ENCODE data around the gene KCTD18. TPM values are rescaled to one million over a fixed set of nuclear protein-coding genes. Genes with fewer than 3 reads are reported as not detected.
A peak's percentile ranks its signal among the peaks of the same experiment; 100 is the strongest.

The KCTD18 gene
- total RNA-seq, 2 experiments from 2014 or later = 18.9 to 19.8 TPM

GRCh38 chr2:200483729-200484198 lies 26.1 kb downstream of the KCTD18 start:
- ChIA-PET POLR2A (interaction anchor here (0.8 kb wide), 1 partner anchor 10 kb away, joined by 3 read pairs; no protein-coding TSS in a partner anchor), CTCF (interaction anchor here (1.0 to 1.1 kb wide), 2 partner anchors 14 to 504 kb away, joined by 3 to 4 read pairs; no protein-coding TSS in a partner anchor)
- TF ChIP-seq CTCF (IDR thresholded peaks at IDR 0.05) = no peak
- no peak overlapping the region for H3K4me3 ChIP-seq (ENCODE audit: low read length)
- no peaks in the 10 kb centered on the region for H3K9me3 ChIP-seq (ENCODE audit: control insufficient read depth in 1 of 2, insufficient read depth in 1 of 2, low read length in 2 of 2)
- no peaks in the 10 kb centered on the region for H3K36me3 ChIP-seq (ENCODE audit: insufficient read depth, low read length)
- Mint-ChIP-seq H3K4me3 (no peak overlapping the region), H3K4me1 (ENCODE audit: low read depth) (no peaks in the 10 kb centered on the region), H3K27ac (no peak overlapping the region), H3K9me3 (no peaks in the 10 kb centered on the region), H3K27me3 (no peaks in the 10 kb centered on the region), H3K36me3 (ENCODE audit: low read depth) (peaks cover 3% of the 10 kb centered on the region)
- DNase-seq (peak in 1 of 14 experiments; percentile 17), ATAC-seq (ENCODE audit: poor library complexity) (no peak)
- intact Hi-C loops (cut with DNase I, micrococcal nuclease) = no loop called here
- peaks cover 5% of the 10 kb centered on the region for H3K4me1 ChIP-seq (ENCODE audit: insufficient read depth, low read length)
- H3K27me3 ChIP-seq (ENCODE audit: control insufficient read depth in 1 of 2, insufficient read depth in 2 of 2, low read length in 2 of 2) = no peaks in the 10 kb centered on the region
- no peak overlapping the region for H3K27ac ChIP-seq (ENCODE audit: low read depth in 1 of 2, low read length in 2 of 2)

- H3K27ac Mint-ChIP-seq = no peak overlapping the region
- Histone ChIP-seq H3K27me3 (ENCODE audit: control insufficient read depth in 1 of 2, insufficient read depth in 2 of 2, low read length in 2 of 2) (no peaks in the 10 kb centered on the region), H3K27ac (ENCODE audit: low read depth in 1 of 2, low read length in 2 of 2) (no peak overlapping the region), H3K9me3 (ENCODE audit: control insufficient read depth in 1 of 2, insufficient read depth in 1 of 2, low read length in 2 of 2) (no peaks in the 10 kb centered on the region), H3K4me1 (ENCODE audit: insufficient read depth, low read length) (peaks cover 5% of the 10 kb centered on the region), H3K36me3 (ENCODE audit: insufficient read depth, low read length) (no peaks in the 10 kb centered on the region), H3K4me3 (ENCODE audit: low read length) (no peak overlapping the region)
- no peak overlapping the region for H3K4me3 Mint-ChIP-seq
- POLR2A ChIA-PET = no interaction called here
- intact Hi-C loops (cut with DNase I, micrococcal nuclease) = no loop called here
- no peaks in the 10 kb centered on the region for H3K4me1 Mint-ChIP-seq (ENCODE audit: low read depth)
- H3K27me3 Mint-ChIP-seq = no peaks in the 10 kb centered on the region
- ATAC-seq (ENCODE audit: poor library complexity) (no peak), DNase-seq (no peak)
- no peak for TF ChIP-seq CTCF (IDR thresholded peaks at IDR 0.05)
- H3K9me3 Mint-ChIP-seq = no peaks in the 10 kb centered on the region
- CTCF ChIA-PET = interaction anchor here (0.7 to 1.8 kb wide), 5 partner anchors 28 to 1997 kb away, joined by 3 to 9 read pairs (median 4); partner anchors contain the start of gene KCTD18
- no peaks in the 10 kb centered on the region for H3K36me3 Mint-ChIP-seq (ENCODE audit: low read depth)
Measured at GRCh38 chr2:200482194-200482593, 27.7 kb downstream of the KCTD18 start.

DNA sequence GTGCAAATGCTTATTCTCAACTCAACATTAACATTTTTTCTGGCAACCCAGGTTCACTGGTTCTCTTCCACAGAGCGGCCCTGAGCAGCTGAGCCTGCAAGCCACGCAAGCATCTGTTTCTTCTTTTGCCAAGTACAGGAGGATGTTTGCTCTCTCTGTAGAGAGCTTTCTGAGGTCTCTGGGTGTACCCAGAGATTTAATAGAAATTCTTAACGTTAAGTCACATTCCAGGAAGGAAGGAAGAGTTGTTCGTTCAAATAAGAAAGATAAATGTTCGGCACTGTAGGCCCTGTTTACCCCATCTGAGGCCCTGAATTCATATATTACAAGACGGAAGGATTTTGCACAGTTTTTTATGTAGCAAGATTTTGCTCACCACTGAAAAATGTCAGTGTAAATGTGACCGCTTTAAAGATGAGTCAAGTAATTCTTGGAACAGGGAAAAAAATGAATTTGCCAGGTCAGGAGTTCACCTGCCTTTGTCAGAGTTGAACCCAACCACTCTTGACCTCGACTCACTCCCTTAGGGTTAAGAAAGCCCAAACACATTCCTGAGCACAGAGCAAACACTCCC lies 30.1 kb downstream of the KCTD18 start:
- POLR2A ChIA-PET = interaction anchor here (1.1 kb wide), 1 partner anchor 11 kb away, joined by 3 read pairs; no protein-coding TSS in a partner anchor
- no peaks in the 10 kb centered on the region for H3K36me3 ChIP-seq (ENCODE audit: insufficient read depth, low read length)
- TF ChIP-seq CTCF (IDR thresholded peaks at IDR 0.05) = no peak
- intact Hi-C loops (cut with DNase I, micrococcal nuclease) = loop anchor here in 1 of 2 experiments (2.0 to 10.0 kb wide), 2 partner anchors 499 to 775 kb away; no protein-coding TSS in a partner anchor
- H3K9me3 ChIP-seq (ENCODE audit: control insufficient read depth in 1 of 2, insufficient read depth in 1 of 2, low read length in 2 of 2) = no peaks in the 10 kb centered on the region
- H3K27ac Mint-ChIP-seq = no peak overlapping the region
- no peak for DNase-seq
- no peaks in the 10 kb centered on the region for H3K4me1 Mint-ChIP-seq (ENCODE audit: low read depth)
- H3K27me3 ChIP-seq (ENCODE audit: control insufficient read depth in 1 of 2, insufficient read depth in 2 of 2, low read length in 2 of 2) = no peaks in the 10 kb centered on the region
- no peak overlapping the region for H3K4me3 Mint-ChIP-seq
- peaks cover 5% of the 10 kb centered on the region for H3K4me1 ChIP-seq (ENCODE audit: insufficient read depth, low read length)
- H3K9me3 Mint-ChIP-seq = no peaks in the 10 kb centered on the region
- H3K4me3 ChIP-seq (ENCODE audit: low read length) = no peak overlapping the region
- H3K36me3 Mint-ChIP-seq (ENCODE audit: low read depth) = no peaks in the 10 kb centered on the region
- H3K27me3 Mint-ChIP-seq = no peaks in the 10 kb centered on the region
- CTCF ChIA-PET = no interaction called here
- H3K27ac ChIP-seq (ENCODE audit: low read depth in 1 of 2, low read length in 2 of 2) = no peak overlapping the region
- no peak for ATAC-seq (ENCODE audit: poor library complexity)

All from CD4-positive, alpha-beta T cell (primary cell).